ENCODE data around the gene SLAMF1.

SLAMF1 gene

DNA sequence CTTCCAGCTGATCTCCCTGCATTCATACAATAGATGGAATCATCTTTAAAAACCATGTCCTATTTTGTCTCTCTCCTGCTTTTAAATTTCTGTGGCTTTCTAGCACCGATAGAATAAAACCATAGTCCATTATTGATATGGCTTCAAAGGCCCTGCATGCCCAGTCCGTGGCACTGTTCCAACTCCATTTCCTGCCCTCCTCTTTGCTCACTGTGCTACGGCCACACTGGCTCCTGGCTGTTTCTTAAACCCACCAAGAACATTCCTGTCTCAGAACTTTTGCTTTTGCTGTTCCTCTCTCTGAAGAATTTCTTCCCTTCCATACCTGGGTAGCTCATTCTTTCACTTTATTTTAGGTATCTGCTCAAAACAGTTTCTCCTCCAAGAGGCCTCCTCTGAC, 7.2 kb downstream of the SLAMF1 start:
- Histone ChIP-seq H3F3A (ENCODE audit: insufficient read depth) (peaks cover 11% of the 10 kb centered on the region), H3K27me3 (ENCODE audit: low read length) (no peaks in the 10 kb centered on the region), H3K9me2 (replicated peaks; ENCODE audit: insufficient read depth, low read length) (no peaks in the 10 kb centered on the region), H3K4me2 (ENCODE audit: low read depth, low read length, poor library complexity, severe bottlenecking) (peak overlapping the region; percentile 70), H3K9ac (ENCODE audit: low read length) (peak overlapping the region; percentile 9; the same call in 1 of the 2 replicates), H2AFZ (ENCODE audit: low read depth, low read length, severe bottlenecking) (no peak overlapping the region), H3K4me3 (ENCODE audit: insufficient read depth, low read length, poor library complexity, severe bottlenecking) (no peak overlapping the region), H3K27ac (ENCODE audit: low read depth, low read length) (peak overlapping the region; percentile 56), H3K9me3 (ENCODE audit: insufficient read depth, low read length) (no peaks in the 10 kb centered on the region), H4K20me1 (ENCODE audit: low read depth, low read length) (no peaks in the 10 kb centered on the region), H3K36me3 (ENCODE audit: low read length) (0 out of 2 replicates have a peak, but pooled peaks cover 4% of the 10 kb centered on the region), H3K79me2 (ENCODE audit: insufficient read depth, low read length) (peaks cover 59% of the 10 kb centered on the region)
- no peak for TF ChIP-seq EZH2phosphoT487 (conservative IDR thresholded peaks at IDR 0.05; ENCODE audit: low read length)
- TF ChIP-seq, protein P1, sequence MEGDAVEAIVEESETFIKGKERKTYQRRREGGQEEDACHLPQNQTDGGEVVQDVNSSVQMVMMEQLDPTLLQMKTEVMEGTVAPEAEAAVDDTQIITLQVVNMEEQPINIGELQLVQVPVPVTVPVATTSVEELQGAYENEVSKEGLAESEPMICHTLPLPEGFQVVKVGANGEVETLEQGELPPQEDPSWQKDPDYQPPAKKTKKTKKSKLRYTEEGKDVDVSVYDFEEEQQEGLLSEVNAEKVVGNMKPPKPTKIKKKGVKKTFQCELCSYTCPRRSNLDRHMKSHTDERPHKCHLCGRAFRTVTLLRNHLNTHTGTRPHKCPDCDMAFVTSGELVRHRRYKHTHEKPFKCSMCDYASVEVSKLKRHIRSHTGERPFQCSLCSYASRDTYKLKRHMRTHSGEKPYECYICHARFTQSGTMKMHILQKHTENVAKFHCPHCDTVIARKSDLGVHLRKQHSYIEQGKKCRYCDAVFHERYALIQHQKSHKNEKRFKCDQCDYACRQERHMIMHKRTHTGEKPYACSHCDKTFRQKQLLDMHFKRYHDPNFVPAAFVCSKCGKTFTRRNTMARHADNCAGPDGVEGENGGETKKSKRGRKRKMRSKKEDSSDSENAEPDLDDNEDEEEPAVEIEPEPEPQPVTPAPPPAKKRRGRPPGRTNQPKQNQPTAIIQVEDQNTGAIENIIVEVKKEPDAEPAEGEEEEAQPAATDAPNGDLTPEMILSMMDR (IDR thresholded peaks at IDR 0.05; ENCODE audit: insufficient read depth, low read length, poor library complexity, severe bottlenecking): no peak

DNA sequence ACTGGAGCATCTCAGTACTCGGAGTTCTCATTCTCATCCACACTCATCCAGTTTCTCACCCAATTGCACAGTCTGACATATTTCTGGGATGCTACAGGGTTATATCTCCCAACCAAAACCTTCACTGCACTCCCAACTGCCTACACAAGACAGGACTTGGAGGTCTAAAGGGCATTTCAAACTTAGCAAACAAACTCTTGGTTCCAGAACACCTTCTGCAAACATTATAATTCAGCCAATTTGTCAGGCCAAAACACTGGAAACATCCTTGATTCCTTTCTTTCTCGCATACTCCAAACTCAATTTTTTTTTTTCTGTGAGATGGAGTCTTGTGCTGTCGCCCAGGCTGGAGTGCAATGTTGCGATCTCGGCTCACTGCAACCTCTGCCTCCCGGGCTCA, 7.9 kb downstream of the SLAMF1 start:
- peaks cover 52% of the 10 kb centered on the region for H3K79me2 ChIP-seq (ENCODE audit: insufficient read depth, low read length)

DNA sequence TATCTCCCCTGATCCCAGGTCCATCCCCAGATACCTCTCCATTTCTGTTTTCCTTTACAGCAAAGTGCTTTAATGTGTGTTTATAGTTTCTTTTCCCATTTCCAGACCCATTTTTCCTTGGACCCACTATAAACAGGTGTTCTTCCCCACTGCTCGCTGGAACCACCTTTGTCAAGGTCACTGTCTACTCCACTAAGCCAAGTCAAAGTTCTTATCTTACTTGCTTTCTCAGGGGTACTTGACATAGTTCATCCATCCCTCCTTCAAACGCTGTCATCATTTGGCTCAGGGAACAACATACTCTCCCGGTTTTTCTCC, 8.3 kb downstream of the SLAMF1 start:
- no peak overlapping the region for H3K4me3 ChIP-seq (ENCODE audit: insufficient read depth, low read length, poor library complexity, severe bottlenecking)
- H2AFZ ChIP-seq (ENCODE audit: low read depth, low read length, severe bottlenecking): no peak overlapping the region
- H3F3A ChIP-seq (ENCODE audit: insufficient read depth): peaks cover 11% of the 10 kb centered on the region
- H3K79me2 ChIP-seq (ENCODE audit: insufficient read depth, low read length): peaks cover 47% of the 10 kb centered on the region
- TF ChIP-seq, protein P1 (IDR thresholded peaks at IDR 0.05; ENCODE audit: insufficient read depth, low read length, poor library complexity, severe bottlenecking): no peak
- no peaks in the 10 kb centered on the region for H3K9me2 ChIP-seq (replicated peaks; ENCODE audit: insufficient read depth, low read length)
- H3K9me3 ChIP-seq (ENCODE audit: insufficient read depth, low read length): no peaks in the 10 kb centered on the region
- H3K27me3 ChIP-seq (ENCODE audit: low read length): no peaks in the 10 kb centered on the region
- H4K20me1 ChIP-seq (ENCODE audit: low read depth, low read length): no peaks in the 10 kb centered on the region
- 0 out of 2 replicates have a peak, but pooled peaks cover 4% of the 10 kb centered on the region for H3K36me3 ChIP-seq (ENCODE audit: low read length)
- peak overlapping the region; percentile 33 for H3K27ac ChIP-seq (ENCODE audit: low read depth, low read length)
- peak overlapping the region; percentile 5; the same call in 1 of the 2 replicates for H3K9ac ChIP-seq (ENCODE audit: low read length)
- peak overlapping the region; percentile 21 for H3K4me2 ChIP-seq (ENCODE audit: low read depth, low read length, poor library complexity, severe bottlenecking)

More for the DNA sequence above, 7.9 kb downstream of the SLAMF1 start:
- Histone ChIP-seq H3F3A (ENCODE audit: insufficient read depth) (peaks cover 11% of the 10 kb centered on the region), H2AFZ (ENCODE audit: low read depth, low read length, severe bottlenecking) (no peak overlapping the region), H3K4me3 (ENCODE audit: insufficient read depth, low read length, poor library complexity, severe bottlenecking) (no peak overlapping the region), H3K4me2 (ENCODE audit: low read depth, low read length, poor library complexity, severe bottlenecking) (no peak overlapping the region), H4K20me1 (ENCODE audit: low read depth, low read length) (no peaks in the 10 kb centered on the region), H3K9me2 (replicated peaks; ENCODE audit: insufficient read depth, low read length) (no peaks in the 10 kb centered on the region), H3K9me3 (ENCODE audit: insufficient read depth, low read length) (no peaks in the 10 kb centered on the region), H3K36me3 (ENCODE audit: low read length) (0 out of 2 replicates have a peak, but pooled peaks cover 4% of the 10 kb centered on the region), H3K9ac (ENCODE audit: low read length) (no peak overlapping the region), H3K27ac (ENCODE audit: low read depth, low read length) (peak overlapping the region; percentile 33; the same call in 1 of the 2 replicates), H3K27me3 (ENCODE audit: low read length) (no peaks in the 10 kb centered on the region)
- TF ChIP-seq EZH2phosphoT487 (conservative IDR thresholded peaks at IDR 0.05; ENCODE audit: low read length): no peak
- TF ChIP-seq, protein P1 (IDR thresholded peaks at IDR 0.05; ENCODE audit: insufficient read depth, low read length, poor library complexity, severe bottlenecking): no peak
